ENCODE results near the gene MAN1C1. TPM values are rescaled to one million over a fixed set of nuclear protein-coding genes. Genes with fewer than 3 reads are reported as not detected.

Gene MAN1C1
- total RNA-seq, 1 donor from 2014 or later = 22.6 TPM

- no peak for DNase-seq (ENCODE audit: low read depth, low spot score)
Measured at GRCh38 chr1:25673962-25674806, 57.6 kb downstream of the MAN1C1 start.

GRCh38 chr1:25674807-25675084 lies 58.2 kb downstream of the MAN1C1 start:
- TF ChIP-seq CTCF (conservative IDR thresholded peaks at IDR 0.05) = no peak
- H3K27ac Mint-ChIP-seq (ENCODE audit: unreplicated experiment) = no peak overlapping the region
- H3K36me3 Mint-ChIP-seq (ENCODE audit: low read depth) = peaks cover 9% of the 10 kb centered on the region
- no peak overlapping the region for H3K4me3 Mint-ChIP-seq
- no peaks in the 10 kb centered on the region for H3K27me3 Mint-ChIP-seq (ENCODE audit: low read depth)
- no peak for DNase-seq (ENCODE audit: low read depth, low spot score)
- H3K4me1 Mint-ChIP-seq = peaks cover 26% of the 10 kb centered on the region
- peaks cover 6% of the 10 kb centered on the region for H3K9me3 Mint-ChIP-seq

More at GRCh38 chr1:25673962-25674806, 57.6 kb downstream of the MAN1C1 start:
- no peaks in the 10 kb centered on the region for H3K27me3 Mint-ChIP-seq (ENCODE audit: low read depth)
- peaks cover 6% of the 10 kb centered on the region for H3K9me3 Mint-ChIP-seq
- H3K4me3 Mint-ChIP-seq = no peak overlapping the region
- no peak overlapping the region for H3K27ac Mint-ChIP-seq (ENCODE audit: unreplicated experiment)
- no peak for TF ChIP-seq CTCF (conservative IDR thresholded peaks at IDR 0.05)
- H3K36me3 Mint-ChIP-seq (ENCODE audit: low read depth) = peaks cover 9% of the 10 kb centered on the region
- H3K4me1 Mint-ChIP-seq = peaks cover 26% of the 10 kb centered on the region

GRCh38 chr1:25675729-25676476 lies 59.3 kb downstream of the MAN1C1 start:
- no peak overlapping the region for H3K27ac Mint-ChIP-seq (ENCODE audit: unreplicated experiment)
- no peak for TF ChIP-seq CTCF (conservative IDR thresholded peaks at IDR 0.05)
- H3K36me3 Mint-ChIP-seq (ENCODE audit: low read depth) = peaks cover 9% of the 10 kb centered on the region
- H3K27me3 Mint-ChIP-seq (ENCODE audit: low read depth) = no peaks in the 10 kb centered on the region
- DNase-seq (ENCODE audit: low read depth, low spot score) = no peak
- H3K9me3 Mint-ChIP-seq = peaks cover 6% of the 10 kb centered on the region
- no peak overlapping the region for H3K4me3 Mint-ChIP-seq
- H3K4me1 Mint-ChIP-seq = peaks cover 26% of the 10 kb centered on the region

DNA sequence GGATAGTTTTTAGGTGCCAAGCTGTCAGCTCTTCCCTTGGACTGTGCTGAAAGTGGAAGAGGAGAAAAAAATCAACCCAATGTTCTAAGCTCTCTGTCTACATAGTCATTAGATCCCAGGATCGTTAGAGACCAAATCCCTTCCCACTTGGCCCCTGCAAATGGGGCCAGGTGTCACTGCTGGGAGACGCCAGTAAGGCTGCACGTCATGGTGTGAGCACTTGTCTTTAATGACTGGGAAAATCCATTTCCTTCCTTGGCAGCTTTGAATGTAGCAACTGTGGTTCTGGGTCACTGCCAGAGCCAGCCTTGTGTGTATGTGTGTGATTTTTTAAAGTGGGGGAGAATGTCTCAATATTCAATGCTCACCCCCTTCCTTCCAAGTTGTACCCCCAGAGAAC lies 59.9 kb downstream of the MAN1C1 start:
- Mint-ChIP-seq H3K4me1 (peaks cover 22% of the 10 kb centered on the region), H3K36me3 (ENCODE audit: low read depth) (peaks cover 5% of the 10 kb centered on the region), H3K9me3 (peaks cover 2% of the 10 kb centered on the region), H3K4me3 (no peak overlapping the region), H3K27me3 (ENCODE audit: low read depth) (no peaks in the 10 kb centered on the region), H3K27ac (ENCODE audit: unreplicated experiment) (no peak overlapping the region)
- DNase-seq (ENCODE audit: low read depth, low spot score) = no peak
- TF ChIP-seq CTCF (conservative IDR thresholded peaks at IDR 0.05) = no peak

DNA sequence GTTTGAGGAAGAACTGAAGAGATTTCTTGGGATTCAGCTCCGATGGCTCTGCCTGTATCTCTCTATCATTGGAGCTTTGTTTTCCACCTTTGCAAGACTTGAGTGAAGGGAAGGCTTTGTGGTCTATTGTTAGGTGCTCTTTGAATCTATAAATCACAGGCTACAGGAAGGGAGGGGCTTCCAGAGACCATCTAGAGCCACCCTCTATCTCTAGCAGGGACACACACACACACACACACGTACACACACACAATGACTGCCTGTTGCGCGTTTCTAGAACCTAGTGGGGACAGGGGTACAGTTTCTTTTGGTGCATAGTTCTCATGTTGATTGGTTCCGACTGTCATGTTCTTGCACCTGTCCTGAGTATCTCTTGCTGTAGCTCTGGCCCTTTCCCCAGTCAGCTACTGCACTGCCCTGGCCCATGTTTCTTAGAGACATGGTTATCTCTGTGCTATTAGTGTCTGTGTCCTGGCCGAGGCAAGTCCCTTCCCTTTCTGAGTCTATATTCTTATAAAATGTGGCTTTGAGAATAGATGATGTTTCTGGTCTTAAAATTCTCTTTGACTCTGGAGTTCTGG lies 60.7 kb downstream of the MAN1C1 start:
- no peak for DNase-seq (ENCODE audit: low read depth, low spot score)
- TF ChIP-seq CTCF (conservative IDR thresholded peaks at IDR 0.05) = no peak
- peaks cover 20% of the 10 kb centered on the region for H3K4me1 Mint-ChIP-seq
- H3K27me3 Mint-ChIP-seq (ENCODE audit: low read depth) = no peaks in the 10 kb centered on the region
- H3K27ac Mint-ChIP-seq (ENCODE audit: unreplicated experiment) = no peak overlapping the region
- peaks cover 3% of the 10 kb centered on the region for H3K36me3 Mint-ChIP-seq (ENCODE audit: low read depth)
- H3K4me3 Mint-ChIP-seq = no peak overlapping the region
- no peaks in the 10 kb centered on the region for H3K9me3 Mint-ChIP-seq

Data from neural crest cell (in vitro differentiated cells).